Activated CD4-positive, alpha-beta T cell treated with anti-CD3 and anti-CD28 coated beads, Interleukin-2, Interleukin-6, amounts not matched to agents 100 ng/mL and 50 ng/mL, durations not matched to agents 16 hours and 8 hours (primary cell): ENCODE measurements around the gene TRIML2.
A peak's percentile ranks its signal among the peaks of the same experiment; 100 is the strongest.

Source experiments
- DNase-seq: peaks from one replicate; pipeline ENCODE4 v3.0.0-alpha.2; 2020

The TRIML2 gene, protein sequence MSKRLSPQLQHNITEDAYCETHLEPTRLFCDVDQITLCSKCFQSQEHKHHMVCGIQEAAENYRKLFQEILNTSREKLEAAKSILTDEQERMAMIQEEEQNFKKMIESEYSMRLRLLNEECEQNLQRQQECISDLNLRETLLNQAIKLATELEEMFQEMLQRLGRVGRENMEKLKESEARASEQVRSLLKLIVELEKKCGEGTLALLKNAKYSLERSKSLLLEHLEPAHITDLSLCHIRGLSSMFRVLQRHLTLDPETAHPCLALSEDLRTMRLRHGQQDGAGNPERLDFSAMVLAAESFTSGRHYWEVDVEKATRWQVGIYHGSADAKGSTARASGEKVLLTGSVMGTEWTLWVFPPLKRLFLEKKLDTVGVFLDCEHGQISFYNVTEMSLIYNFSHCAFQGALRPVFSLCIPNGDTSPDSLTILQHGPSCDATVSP

DNA sequence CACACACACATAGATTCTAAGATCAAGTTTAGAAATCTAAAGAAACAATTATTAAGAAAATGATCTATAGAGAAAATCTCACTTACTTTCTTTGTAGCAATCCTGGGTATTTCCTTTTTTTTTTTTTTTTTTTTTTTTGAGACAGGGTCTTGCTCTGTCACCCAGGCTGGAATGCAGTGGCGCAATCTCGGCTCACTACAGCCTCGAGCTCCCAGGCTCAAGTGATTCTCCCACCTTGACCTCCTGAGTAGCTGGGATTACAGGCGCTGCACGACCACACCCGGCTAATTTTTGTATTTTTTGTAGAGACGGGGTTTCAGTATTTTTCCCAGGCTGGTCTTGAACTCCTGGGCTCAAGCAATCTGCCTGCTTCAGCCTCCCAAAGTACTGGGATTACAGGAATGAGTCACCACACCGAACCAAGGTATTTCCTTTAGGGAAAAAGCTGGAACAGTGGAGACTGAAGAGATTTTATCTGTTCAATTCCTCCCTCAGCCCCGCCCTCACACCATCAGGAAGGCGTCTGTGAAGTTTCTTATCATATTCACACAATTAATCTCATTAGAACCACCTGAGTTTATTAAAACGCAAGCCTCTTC is at the start of gene TRIML2:
TRIML2 (minus strand) TSS at position 447 of the 599 bp plus-strand sequence. CDS start 4,235 bp downstream, outside the sequence.
- DNase-seq: no peak

DNA sequence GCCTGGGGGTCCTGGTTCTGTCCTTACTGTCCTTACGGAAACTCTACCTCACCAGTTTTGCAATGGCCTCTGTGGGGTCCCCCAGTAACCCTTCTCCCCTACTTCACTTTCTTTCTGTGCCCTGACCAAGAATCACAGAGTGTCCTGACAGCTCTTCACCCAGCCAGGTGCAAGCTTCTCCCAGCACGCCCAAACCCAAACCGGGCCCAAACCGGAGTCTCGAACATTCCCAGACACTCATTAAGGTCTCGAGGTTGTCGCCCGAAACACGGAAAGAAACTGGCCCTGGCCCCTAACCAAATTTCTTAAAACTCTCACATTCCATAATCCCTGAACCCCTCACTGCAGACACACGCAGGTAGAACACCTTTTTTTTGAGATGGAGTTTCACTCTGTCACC is 48.9 kb upstream of the TRIML2 start:
- no peak for DNase-seq

GRCh38 chr4:188154668-188155405 is 45.4 kb upstream of the TRIML2 start:
- no peak for DNase-seq

- DNase-seq: no peak
Measured at GRCh38 chr4:188147776-188148175, 38.4 kb upstream of the TRIML2 start.

DNA sequence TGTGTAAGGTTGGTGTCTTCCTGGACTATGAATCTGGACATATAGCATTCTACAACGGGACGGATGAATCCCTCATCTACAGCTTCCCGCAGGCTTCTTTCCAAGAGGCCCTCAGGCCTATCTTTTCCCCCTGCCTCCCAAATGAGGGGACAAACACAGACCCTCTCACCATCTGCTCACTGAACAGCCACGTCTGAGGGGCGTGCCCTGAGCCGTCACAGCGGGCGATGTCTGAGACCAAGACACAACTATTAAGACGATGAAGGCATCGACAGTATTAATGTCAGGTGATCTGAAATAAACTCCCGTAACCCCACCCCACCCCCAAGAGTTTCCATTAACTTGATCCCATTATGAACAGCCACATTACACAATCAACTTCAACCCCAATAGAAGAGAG is 37.8 kb upstream of the TRIML2 start:
- no peak for DNase-seq

DNA sequence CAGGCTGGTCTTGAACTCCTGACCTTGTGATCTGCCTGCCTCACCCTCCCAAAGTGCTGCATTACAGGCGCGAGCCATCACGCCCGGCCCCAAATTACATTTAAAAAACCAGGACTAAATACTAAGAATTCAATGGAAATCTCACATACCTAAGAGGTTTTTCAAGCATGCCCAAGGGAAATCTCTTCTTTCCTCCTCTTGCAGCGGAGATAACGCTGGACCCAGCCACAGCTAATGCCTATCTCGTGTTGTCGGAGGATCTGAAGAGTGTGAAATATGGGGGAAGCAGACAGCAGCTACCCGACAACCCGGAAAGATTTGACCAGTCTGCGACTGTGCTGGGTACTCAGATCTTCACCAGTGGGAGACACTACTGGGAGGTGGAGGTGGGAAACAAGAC is 37.2 kb upstream of the TRIML2 start:
- no peak for DNase-seq

- DNase-seq: no peak
Measured at GRCh38 chr4:188145601-188146000, 36.2 kb upstream of the TRIML2 start.

GRCh38 chr4:188143731-188144130 is 34.3 kb upstream of the TRIML2 start:
- DNase-seq: no peak

- no peak for DNase-seq
Measured at GRCh38 chr4:188139671-188140070, 30.3 kb upstream of the TRIML2 start.

- DNase-seq: no peak
Measured at GRCh38 chr4:188139141-188139540, 29.7 kb upstream of the TRIML2 start, which contains the start of gene TRIML1. Gene TRIML1, plus strand, starts transcription at chr4:188139441. Its CDS starts 118 bp downstream, at chr4:188139559.

GRCh38 chr4:188138227-188138626 is 28.8 kb upstream of the TRIML2 start:
- DNase-seq: no peak

DNA sequence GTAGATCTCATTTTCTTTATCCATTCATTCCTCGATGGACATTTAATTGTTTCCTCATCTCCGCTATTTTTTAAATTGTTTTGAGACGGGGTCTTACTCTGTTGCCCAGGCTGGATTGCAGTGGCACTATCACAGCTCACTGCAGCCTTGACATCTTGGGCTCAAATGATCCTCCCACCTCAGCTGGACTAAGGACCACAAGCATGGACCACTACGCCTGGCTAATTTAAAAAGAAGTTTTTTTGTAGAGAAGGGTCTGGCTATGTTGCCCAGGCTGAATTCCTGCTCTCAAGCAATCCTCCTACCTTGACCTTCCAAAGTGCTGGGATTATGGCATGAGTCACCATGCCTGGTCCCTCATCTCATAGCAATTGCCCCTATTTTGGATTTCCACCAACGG is 22.8 kb upstream of the TRIML2 start:
- DNase-seq: no peak

DNA sequence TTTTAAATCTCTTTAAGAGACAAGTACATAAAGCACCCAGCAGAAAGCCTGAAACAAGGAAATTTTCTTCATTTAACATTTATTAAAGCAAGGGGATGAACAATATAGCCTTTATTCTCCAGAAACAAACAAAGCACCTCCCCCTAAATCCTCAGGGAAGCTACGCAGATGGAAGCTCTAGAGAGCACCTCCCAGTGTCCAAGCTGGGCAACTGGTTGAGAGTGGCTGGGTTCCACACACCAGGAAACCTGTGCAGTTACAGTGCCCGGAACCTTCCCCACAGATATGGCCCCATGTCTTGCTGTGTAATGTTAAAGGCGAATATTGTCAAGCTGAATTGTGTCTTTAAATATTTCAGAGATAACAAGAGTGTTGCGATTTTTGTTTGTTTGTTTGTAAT is 21.0 kb upstream of the TRIML2 start:
- no peak for DNase-seq

GRCh38 chr4:188127214-188127874 is 17.9 kb upstream of the TRIML2 start:
- DNase-seq: peak; percentile 1

DNA sequence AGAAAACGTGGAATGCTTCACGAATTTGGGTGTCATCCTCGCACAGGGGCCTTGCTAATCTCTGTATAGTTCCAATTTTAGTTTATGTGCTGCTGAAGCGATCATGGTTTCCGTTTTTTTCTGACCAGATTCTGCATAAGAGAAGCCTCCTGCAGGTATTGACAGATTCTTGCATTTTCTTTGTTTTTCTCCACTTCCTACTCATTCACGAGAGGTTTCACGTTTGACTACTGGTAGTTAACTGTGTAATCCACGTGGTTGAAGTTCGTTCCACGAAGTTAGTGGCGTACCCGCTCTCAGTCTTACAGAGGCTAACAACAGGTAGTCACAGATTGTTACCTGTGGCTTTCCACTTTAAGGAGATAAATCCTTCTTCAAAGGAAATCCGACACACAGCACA is 12.1 kb upstream of the TRIML2 start:
- DNase-seq: no peak

GRCh38 chr4:188117631-188118324 is 8.4 kb upstream of the TRIML2 start:
- no peak for DNase-seq

- no peak for DNase-seq
Measured at GRCh38 chr4:188113156-188113555, 3.8 kb upstream of the TRIML2 start.

- no peak for DNase-seq
Measured at GRCh38 chr4:188111955-188112354, 2.6 kb upstream of the TRIML2 start.

- no peak for DNase-seq
Measured at GRCh38 chr4:188110741-188111471, 1.5 kb upstream of the TRIML2 start.

GRCh38 chr4:188110036-188110435 is 633 bp upstream of the TRIML2 start:
- DNase-seq: no peak

GRCh38 chr4:188107931-188108843 is 1.2 kb downstream of the TRIML2 start:
- DNase-seq: no peak
